Measurements from ENCODE around the gene MED13L.

DNA sequence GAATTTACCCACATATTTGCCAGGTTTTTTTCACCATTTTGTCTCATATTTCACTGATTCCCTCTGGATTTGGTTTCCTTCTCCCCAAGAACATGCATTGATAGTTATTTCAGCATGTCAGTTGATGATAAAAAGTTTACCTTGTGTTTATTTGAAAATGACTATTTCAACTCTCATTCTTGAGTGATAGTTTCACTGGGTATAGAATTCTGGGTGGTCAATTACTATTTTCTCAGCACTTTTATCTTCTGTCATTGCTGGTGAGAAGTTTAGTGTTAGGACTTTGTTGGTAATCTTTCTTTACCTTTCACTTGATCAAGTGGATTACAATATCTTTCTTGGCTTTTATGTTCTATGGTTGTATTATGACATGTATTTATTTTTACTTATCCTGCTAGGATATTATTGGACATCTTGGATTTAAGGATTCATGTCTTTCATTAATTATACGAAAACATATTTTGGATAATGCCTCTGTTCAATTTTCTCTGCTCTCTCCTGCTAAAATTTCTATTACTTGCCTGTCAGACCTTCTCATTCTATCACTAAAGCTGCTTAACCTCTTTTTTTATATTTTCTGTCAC is 338.6 kb downstream of the MED13L start:
- TF ChIP-seq CTCF (IDR thresholded peaks at IDR 0.05) (no peak), POLR2AphosphoS5 (IDR thresholded peaks at IDR 0.05) (no peak), POLR2A (IDR thresholded peaks at IDR 0.05) (no peak)

Measured in breast epithelium (tissue), 3 donors.